ENCODE measurements around the gene CISTR. TPM values are rescaled to one million over a fixed set of nuclear protein-coding genes. Genes with fewer than 3 reads are reported as not detected.

CISTR gene
- total RNA-seq, 1 experiment from 2014 or later = not detected

GRCh38 chr12:53785161-53785560 is 33.4 kb upstream of the CISTR start:
- Histone ChIP-seq H2BK5ac (ENCODE audit: insufficient read length, low read length) (no peak overlapping the region), H3K9me3 (ENCODE audit: control insufficient read depth, low read depth, low read length) (no peaks in the 10 kb centered on the region), H4K8ac (replicated peaks; ENCODE audit: insufficient read length, low read depth, low read length) (no peak overlapping the region), H3K27ac (ENCODE audit: insufficient read length, low read depth, low read length) (no peak overlapping the region), H3K4me1 (ENCODE audit: insufficient read depth, low read length) (no peaks in the 10 kb centered on the region), H2BK20ac (ENCODE audit: low read depth, low read length, poor library complexity, severe bottlenecking) (no peak overlapping the region), H3K4ac (ENCODE audit: low read depth, low read length) (no peak overlapping the region), H3K4me2 (ENCODE audit: insufficient read depth, insufficient read length, low read length) (no peak overlapping the region), H4K91ac (ENCODE audit: insufficient read length, low read depth, low read length) (no peak overlapping the region), H3K79me2 (ENCODE audit: insufficient read depth, low read length) (no peaks in the 10 kb centered on the region), H3K27me3 (ENCODE audit: insufficient read depth, low read length) (no peaks in the 10 kb centered on the region), H3K79me1 (ENCODE audit: insufficient read depth, low read depth, low read length, poor library complexity, severe bottlenecking) (no peaks in the 10 kb centered on the region), H3K9ac (ENCODE audit: extremely low read depth, insufficient read length, low read length) (no peak overlapping the region), H2BK15ac (ENCODE audit: low read depth, low read length) (no peak overlapping the region), H3K23ac (ENCODE audit: insufficient read length, low read depth, low read length) (no peak overlapping the region), H3K23me2 (ENCODE audit: insufficient read length, low read depth, low read length, poor library complexity, severe bottlenecking) (no peaks in the 10 kb centered on the region), H4K20me1 (ENCODE audit: control insufficient read depth, insufficient read depth, insufficient read length) (no peaks in the 10 kb centered on the region), H2BK120ac (ENCODE audit: low read depth, low read length, poor library complexity, severe bottlenecking) (no peak overlapping the region), H3T11ph (ENCODE audit: low read length) (no peak overlapping the region), H3K14ac (ENCODE audit: insufficient read depth, low read length) (no peak overlapping the region), H2AK5ac (ENCODE audit: insufficient read length, low read length) (no peak overlapping the region), H2BK12ac (ENCODE audit: insufficient read length, low read depth, low read length) (no peak overlapping the region), H4K5ac (ENCODE audit: insufficient read length, low read depth, low read length) (no peak overlapping the region), H3K18ac (ENCODE audit: insufficient read length, low read depth, low read length) (no peak overlapping the region), H3K56ac (ENCODE audit: insufficient read length, low read depth, low read length) (no peak overlapping the region), H2AFZ (ENCODE audit: low read length) (no peak overlapping the region)
- peaks cover 14 to 21% of the 10 kb centered on the region in 2 experiments for H3K4me1 Mint-ChIP-seq
- H3K27me3 Mint-ChIP-seq (ENCODE audit: low read depth) = peaks cover 56% of the 10 kb centered on the region
- H3K36me3 Mint-ChIP-seq (ENCODE audit: insufficient read depth in 1 of 3, low read depth in 3 of 3) = no peaks in the 10 kb centered on the region
- no peak for TF ChIP-seq CTCF (conservative IDR thresholded peaks at IDR 0.05)
- no peaks in the 10 kb centered on the region for H3K9me3 Mint-ChIP-seq
- no CpG with 5 or more reads among the region's 2 CpGs for WGBS (ENCODE audit: extremely low coverage, insufficient read length, low lambda C conversion rate)
- no peak for DNase-seq
- H3K27ac Mint-ChIP-seq = no peak overlapping the region
- H3K4me3 Mint-ChIP-seq = no peak overlapping the region
